SK-N-SH (cell line): ENCODE data around the gene EIF2B4. TPM values are rescaled to one million over a fixed set of nuclear protein-coding genes. Genes with fewer than 3 reads are reported as not detected.

Source experiments
- CTCF ChIA-PET: fragments of 300-600, 350-600 bp; formaldehyde crosslinking; extraction: SDS; loops from one replicate; lab custom pipeline; 2021; lab: Yijun Ruan, JAX
- POLR2A ChIA-PET: fragments of 350-600 bp; sonication (Branson Sonifier 250); formaldehyde crosslinking; extraction: SDS; loops from one replicate; lab custom pipeline; 2020; ENCODE audit warnings: antibody characterized with exemption, inconsistent platforms; lab: Yijun Ruan, JAX
- DNase-seq: peaks from one replicate; pipeline ENCODE4 v3.0.0; 2012
- H2AFZ ChIP-seq: fragments of 200-600 bp; sonication (generic); 2 replicates; pipeline ENCODE4 v1.8.1; 2016; ENCODE audit warnings: antibody characterized with exemption, mild to moderate bottlenecking, low read depth
- H3F3A ChIP-seq: fragments of 200-600 bp; sonication (generic); replicated peaks from 2 replicates; pipeline ENCODE3; 2016; ENCODE audit warnings: antibody characterized with exemption, mild to moderate bottlenecking; ENCODE audit not compliant: insufficient read depth
- H3K27ac ChIP-seq, 2 experiments: fragments of 200-500 bp in 1 of 2; fragments of 200-600 bp in 1 of 2; sonication (Bioruptor generic) in 1 of 2; sonication (generic), shearing (Covaris generic) in 1 of 2; 2 replicates each; pipeline versions ENCODE4 v1.5.1 to v1.6.1; 2014 to 2016; ENCODE audit warnings: low read depth in 2 of 2, inconsistent platforms in 1 of 2, low read length in 1 of 2, mild to moderate bottlenecking in 1 of 2, mixed read lengths in 1 of 2
- H3K27me3 ChIP-seq: fragments of 200-600 bp; sonication (generic), shearing (Covaris generic); 2 replicates; pipeline ENCODE4 v1.6.1; 2016; ENCODE audit warnings: mixed run types; ENCODE audit not compliant: insufficient read depth
- H3K36me3 ChIP-seq, 2 experiments: fragments of 200-500 bp in 1 of 2; fragments of 200-600 bp in 1 of 2; sonication (Bioruptor generic) in 1 of 2; sonication (generic) in 1 of 2; replicated peaks in 1 of 2; 2 replicates each; pipeline versions ENCODE3 to v1.5.1; 2014 to 2016; ENCODE audit warnings: low read length in 1 of 2, mild to moderate bottlenecking in 1 of 2; ENCODE audit not compliant: insufficient read depth in 2 of 2, control insufficient read depth in 1 of 2
- H3K4me1 ChIP-seq, 2 experiments: fragments of 200-500 bp in 1 of 2; fragments of 200-600 bp in 1 of 2; sonication (Bioruptor generic) in 1 of 2; sonication (generic), shearing (Covaris generic) in 1 of 2; 2 replicates each; pipeline versions ENCODE4 v1.5.1 to v1.6.1; 2014 to 2016; ENCODE audit warnings: low read depth in 1 of 2, low read length in 1 of 2, mixed run types in 1 of 2; ENCODE audit not compliant: insufficient read depth in 2 of 2, control insufficient read depth in 1 of 2
- H3K4me2 ChIP-seq: fragments of 200-600 bp; sonication (generic), shearing (Covaris generic); 2 replicates; pipeline ENCODE4 v1.6.1; 2017; ENCODE audit warnings: mixed run types
- H3K4me3 ChIP-seq, 2 experiments: fragments of 200-500 bp in 1 of 2; fragments of 200-600 bp in 1 of 2; sonication (Bioruptor generic) in 1 of 2; sonication (generic), shearing (Covaris generic) in 1 of 2; 2 replicates each; pipeline versions ENCODE4 v1.5.1 to v1.8.1; 2014 to 2016; ENCODE audit warnings: low read depth in 2 of 2, inconsistent platforms in 1 of 2, low read length in 1 of 2, mild to moderate bottlenecking in 1 of 2, mixed read lengths in 1 of 2, moderate library complexity in 1 of 2
- H3K79me2 ChIP-seq: fragments of 200-600 bp; sonication (generic); 2 replicates; pipeline ENCODE4 v1.8.1; 2017; ENCODE audit warnings: mild to moderate bottlenecking; ENCODE audit not compliant: insufficient read depth
- H3K9ac ChIP-seq: fragments of 200-600 bp; sonication (generic); 2 replicates; pipeline ENCODE4 v1.6.1; 2017; ENCODE audit warnings: mixed run types
- H3K9me2 ChIP-seq: fragments of 200-600 bp; sonication (generic); 2 replicates; pipeline ENCODE4 v1.6.1; 2017; ENCODE audit warnings: mixed run types
- H3K9me3 ChIP-seq: fragments of 200-600 bp; sonication (generic); 2 replicates; pipeline ENCODE4 v1.6.1; 2017; ENCODE audit warnings: mixed run types, mild to moderate bottlenecking, moderate library complexity
- H4K20me1 ChIP-seq: fragments of 200-600 bp; sonication (generic); 2 replicates; pipeline ENCODE4 v1.6.1; 2017; ENCODE audit warnings: mild to moderate bottlenecking, mixed run types; ENCODE audit not compliant: insufficient read depth
- EP300 ChIP-seq, 2 experiments: IDR thresholded peaks; 2 replicates each; pipeline versions ENCODE4 v1.4.0 to v1.6.1; 2012; ENCODE audit warnings: borderline replicate concordance in 1 of 2, low read depth in 1 of 2, low read length in 1 of 2
- GATA2 ChIP-seq: sonication (generic); formaldehyde crosslinking; IDR thresholded peaks from 2 replicates; pipeline ENCODE4 v1.5.0; 2020; ENCODE audit warnings: mild to moderate bottlenecking, missing genetic modification reagents
- POLR2AphosphoS5 ChIP-seq: IDR thresholded peaks from 2 replicates; pipeline ENCODE4 v1.6.1; 2012; ENCODE audit warnings: low read depth, low read length
- RXRA ChIP-seq: IDR thresholded peaks from 2 replicates; pipeline ENCODE4 v1.4.0; 2012; ENCODE audit warnings: low read depth, mild to moderate bottlenecking, borderline replicate concordance
- SIN3A ChIP-seq: IDR thresholded peaks from 2 replicates; pipeline ENCODE4 v1.6.1; 2012; ENCODE audit warnings: low read depth, mild to moderate bottlenecking, low read length, moderate library complexity, borderline replicate concordance
- TCF12 ChIP-seq: IDR thresholded peaks from 2 replicates; pipeline ENCODE4 v1.4.0; 2012
- USF2 ChIP-seq: fragments of 150-350 bp; IDR thresholded peaks from 2 replicates; pipeline ENCODE4 v1.6.1; 2017; ENCODE audit warnings: antibody characterized with exemption, low read length, low read depth, borderline replicate concordance
- WGBS: methylation state at CpG from one replicate; pipeline ENCODE4 v1.1.6; 2017; ENCODE audit warnings: low lambda C conversion rate; 5-methylcytosine and 5-hydroxymethylcytosine counted together
- polyA plus RNA-seq, 3 experiments: library from polyadenylated mRNA; depleted of rRNA; stranded (reverse); fragments of >200 nt; gene quantifications; 2 replicates each; pipeline ENCODE4 v1.2.3, GENCODE V29; 2012
- TF ChIP-seq, protein P1 (sequence below): fragments of 150-350 bp; IDR thresholded peaks from 2 replicates; pipeline ENCODE4 v1.6.1; 2016; ENCODE audit warnings: mild to moderate bottlenecking, low read depth, low read length
- TF ChIP-seq, protein P2 (sequence below): IDR thresholded peaks from 2 replicates; pipeline ENCODE4; 2012
- TF ChIP-seq, protein P3 (sequence below): IDR thresholded peaks from 2 replicates; pipeline ENCODE4 v1.6.1; 2012; ENCODE audit warnings: mild to moderate bottlenecking, low read depth, low read length, moderate library complexity

The EIF2B4 gene
- polyA plus RNA-seq, 1 of the 3 experiments (the other 2 are of a cell fraction): 51.7 TPM

GRCh38 chr2:27316655-27317412 is 53.3 kb downstream of the EIF2B4 start:
- no peak for TF ChIP-seq RXRA
- no peak for TF ChIP-seq POLR2AphosphoS5
- no peak for TF ChIP-seq EP300 (IDR thresholded peaks at IDR 0.05; ENCODE audit: borderline replicate concordance in 1 of 2, low read depth in 1 of 2, low read length in 1 of 2)
- TF ChIP-seq SIN3A: no peak
- TF ChIP-seq, protein P1, sequence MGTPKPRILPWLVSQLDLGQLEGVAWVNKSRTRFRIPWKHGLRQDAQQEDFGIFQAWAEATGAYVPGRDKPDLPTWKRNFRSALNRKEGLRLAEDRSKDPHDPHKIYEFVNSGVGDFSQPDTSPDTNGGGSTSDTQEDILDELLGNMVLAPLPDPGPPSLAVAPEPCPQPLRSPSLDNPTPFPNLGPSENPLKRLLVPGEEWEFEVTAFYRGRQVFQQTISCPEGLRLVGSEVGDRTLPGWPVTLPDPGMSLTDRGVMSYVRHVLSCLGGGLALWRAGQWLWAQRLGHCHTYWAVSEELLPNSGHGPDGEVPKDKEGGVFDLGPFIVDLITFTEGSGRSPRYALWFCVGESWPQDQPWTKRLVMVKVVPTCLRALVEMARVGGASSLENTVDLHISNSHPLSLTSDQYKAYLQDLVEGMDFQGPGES: no peak
- TF ChIP-seq, protein P2, sequence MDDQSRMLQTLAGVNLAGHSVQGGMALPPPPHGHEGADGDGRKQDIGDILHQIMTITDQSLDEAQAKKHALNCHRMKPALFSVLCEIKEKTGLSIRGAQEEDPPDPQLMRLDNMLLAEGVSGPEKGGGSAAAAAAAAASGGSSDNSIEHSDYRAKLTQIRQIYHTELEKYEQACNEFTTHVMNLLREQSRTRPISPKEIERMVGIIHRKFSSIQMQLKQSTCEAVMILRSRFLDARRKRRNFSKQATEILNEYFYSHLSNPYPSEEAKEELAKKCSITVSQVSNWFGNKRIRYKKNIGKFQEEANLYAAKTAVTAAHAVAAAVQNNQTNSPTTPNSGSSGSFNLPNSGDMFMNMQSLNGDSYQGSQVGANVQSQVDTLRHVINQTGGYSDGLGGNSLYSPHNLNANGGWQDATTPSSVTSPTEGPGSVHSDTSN: no peak
- TF ChIP-seq, protein P3, sequence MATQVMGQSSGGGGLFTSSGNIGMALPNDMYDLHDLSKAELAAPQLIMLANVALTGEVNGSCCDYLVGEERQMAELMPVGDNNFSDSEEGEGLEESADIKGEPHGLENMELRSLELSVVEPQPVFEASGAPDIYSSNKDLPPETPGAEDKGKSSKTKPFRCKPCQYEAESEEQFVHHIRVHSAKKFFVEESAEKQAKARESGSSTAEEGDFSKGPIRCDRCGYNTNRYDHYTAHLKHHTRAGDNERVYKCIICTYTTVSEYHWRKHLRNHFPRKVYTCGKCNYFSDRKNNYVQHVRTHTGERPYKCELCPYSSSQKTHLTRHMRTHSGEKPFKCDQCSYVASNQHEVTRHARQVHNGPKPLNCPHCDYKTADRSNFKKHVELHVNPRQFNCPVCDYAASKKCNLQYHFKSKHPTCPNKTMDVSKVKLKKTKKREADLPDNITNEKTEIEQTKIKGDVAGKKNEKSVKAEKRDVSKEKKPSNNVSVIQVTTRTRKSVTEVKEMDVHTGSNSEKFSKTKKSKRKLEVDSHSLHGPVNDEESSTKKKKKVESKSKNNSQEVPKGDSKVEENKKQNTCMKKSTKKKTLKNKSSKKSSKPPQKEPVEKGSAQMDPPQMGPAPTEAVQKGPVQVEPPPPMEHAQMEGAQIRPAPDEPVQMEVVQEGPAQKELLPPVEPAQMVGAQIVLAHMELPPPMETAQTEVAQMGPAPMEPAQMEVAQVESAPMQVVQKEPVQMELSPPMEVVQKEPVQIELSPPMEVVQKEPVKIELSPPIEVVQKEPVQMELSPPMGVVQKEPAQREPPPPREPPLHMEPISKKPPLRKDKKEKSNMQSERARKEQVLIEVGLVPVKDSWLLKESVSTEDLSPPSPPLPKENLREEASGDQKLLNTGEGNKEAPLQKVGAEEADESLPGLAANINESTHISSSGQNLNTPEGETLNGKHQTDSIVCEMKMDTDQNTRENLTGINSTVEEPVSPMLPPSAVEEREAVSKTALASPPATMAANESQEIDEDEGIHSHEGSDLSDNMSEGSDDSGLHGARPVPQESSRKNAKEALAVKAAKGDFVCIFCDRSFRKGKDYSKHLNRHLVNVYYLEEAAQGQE: no peak
- TF ChIP-seq GATA2 (CRISPR knock-in tag): no peak
- TF ChIP-seq TCF12: no peak
- TF ChIP-seq USF2: no peak
- DNase-seq: no peak
- Histone ChIP-seq H3K79me2 (peaks cover 17% of the 10 kb centered on the region; the same call in 1 of the 2 replicates), H3K9me2 (no peaks in the 10 kb centered on the region), H3F3A (peaks cover 13% of the 10 kb centered on the region), H3K9ac (no peak overlapping the region), H3K36me3 (peaks cover 0 to 16% of the 10 kb centered on the region in 2 experiments), H3K4me1 (peaks cover 9 to 21% of the 10 kb centered on the region in 2 experiments; a peak in 3 of 4 replicates), H3K4me2 (no peak overlapping the region), H3K4me3 (no peak overlapping the region), H3K27ac (no peak overlapping the region), H3K9me3 (no peaks in the 10 kb centered on the region), H4K20me1 (no peaks in the 10 kb centered on the region), H3K27me3 (no peaks in the 10 kb centered on the region), H2AFZ (no peak overlapping the region)
- ChIA-PET POLR2A (no interaction called here), CTCF (interaction anchor here (1.2 to 3.2 kb wide), 3 partner anchors 13 to 37 kb away, joined by 3 to 21 read pairs (median 9); no protein-coding TSS in a partner anchor)
- 70% methylated on average over 11 of the region's 12 CpGs for WGBS
